Breast epithelium (tissue), 4 donors: ENCODE measurements around the gene PPP1R15B. TPM values are rescaled to one million over a fixed set of nuclear protein-coding genes. Genes with fewer than 3 reads are reported as not detected.

Experiments
- DNase-seq, 2 donors: peaks; one replicate each; pipeline ENCODE4 v3.0.0-alpha.2; 2019; ENCODE audit warnings: low spot score in 2 of 2
- H3K27ac ChIP-seq, 2 donors: fragments of 200-600 bp; sonication (generic) in 1 of 2; one replicate each; pipeline ENCODE4 v1.5.1; 2016 to 2019; ENCODE audit warnings: mild to moderate bottlenecking in 1 of 2
- H3K27me3 ChIP-seq, 2 donors: fragments of 200-600 bp; sonication (generic) in 1 of 2; one replicate each; pipeline versions ENCODE4 v1.5.1 to v1.6.0; 2017 to 2019; ENCODE audit warnings: control low read depth in 1 of 2, mild to moderate bottlenecking in 1 of 2
- H3K36me3 ChIP-seq: fragments of 200-600 bp; one replicate; pipeline ENCODE4 v1.5.1; 2019
- H3K4me1 ChIP-seq, 2 donors: fragments of 200-600 bp; sonication (generic); one replicate each; pipeline ENCODE4 v1.5.1; 2016 to 2019; ENCODE audit warnings: control low read depth in 1 of 2
- H3K4me3 ChIP-seq, 3 donors: fragments of 200-600 bp; sonication (generic); 1 replicate in 2 of 3; 2 replicates in 1 of 3; pipeline ENCODE4 v1.5.1; 2016 to 2019; ENCODE audit warnings: mild to moderate bottlenecking in 3 of 3, moderate library complexity in 2 of 3
- H3K9me3 ChIP-seq, 2 donors: fragments of 200-600 bp; sonication (generic) in 1 of 2; one replicate each; pipeline ENCODE4 v1.5.1; 2016 to 2019; ENCODE audit warnings: control low read depth in 1 of 2
- CTCF ChIP-seq, 3 donors: fragments of 450-650 bp; IDR thresholded peaks; one replicate each; pipeline ENCODE4 v1.5.1; 2016 to 2017; ENCODE audit warnings: antibody characterized with exemption in 3 of 3, mild to moderate bottlenecking in 3 of 3, moderate library complexity in 3 of 3
- POLR2A ChIP-seq: fragments of 450-650 bp; IDR thresholded peaks from one replicate; pipeline ENCODE4 v1.6.1; 2016; ENCODE audit warnings: antibody characterized with exemption, mild to moderate bottlenecking, moderate library complexity
- POLR2AphosphoS5 ChIP-seq, 3 donors: sonication (generic); formaldehyde crosslinking; IDR thresholded peaks; one replicate each; pipeline ENCODE4 v1.6.1; 2017; ENCODE audit warnings: antibody characterized with exemption in 3 of 3
- intact Hi-C: fragments of 100-400 bp; cut with DNase I; formaldehyde crosslinking; loops from one replicate; pipeline ENCODE4 v1.15.1; 2023; ENCODE audit warnings: low total_unique reads
- total RNA-seq, 3 donors: library from RNA; depleted of rRNA; stranded (reverse); fragments of >200 nt; gene quantifications; one replicate each; pipeline ENCODE4 v1.1.0, GENCODE V29; 2016

Gene PPP1R15B
- total RNA-seq, 3 donors from 2014 or later, result 47.5 to 91.6 (median 53.3) TPM

DNA sequence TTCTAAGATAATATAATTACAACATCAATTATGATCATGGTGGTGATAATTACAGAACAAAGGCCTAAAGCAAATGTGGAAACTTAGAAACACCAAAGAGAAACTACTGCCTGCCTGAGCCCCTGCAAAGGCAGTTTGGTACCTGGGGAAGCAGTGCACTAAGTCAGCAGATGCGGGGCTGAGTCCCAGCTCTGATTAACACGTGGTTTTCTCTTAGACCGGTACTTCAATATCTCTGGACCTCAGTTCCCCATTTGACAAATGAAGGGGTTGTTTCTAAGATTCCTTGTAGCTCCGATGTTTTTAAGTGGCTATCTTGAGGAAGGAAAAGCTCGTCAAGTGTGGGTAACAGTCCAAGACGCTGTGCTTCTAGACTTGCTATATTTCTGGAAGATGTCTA, 35.2 kb downstream of the PPP1R15B start:
- no peaks in the 10 kb centered on the region for H3K9me3 ChIP-seq
- peaks cover 0 to 8% of the 10 kb centered on the region in 2 donors for H3K4me1 ChIP-seq
- H3K4me3 ChIP-seq, result no peak overlapping the region
- intact Hi-C loops, result no loop called here
- no peak for DNase-seq
- no peak for TF ChIP-seq POLR2AphosphoS5 (IDR thresholded peaks at IDR 0.05)
- no peak for TF ChIP-seq CTCF (IDR thresholded peaks at IDR 0.05)
- TF ChIP-seq POLR2A, result no peak
- H3K36me3 ChIP-seq, result no peaks in the 10 kb centered on the region
- H3K27me3 ChIP-seq, result no peaks in the 10 kb centered on the region
- H3K27ac ChIP-seq, result no peak overlapping the region

DNA sequence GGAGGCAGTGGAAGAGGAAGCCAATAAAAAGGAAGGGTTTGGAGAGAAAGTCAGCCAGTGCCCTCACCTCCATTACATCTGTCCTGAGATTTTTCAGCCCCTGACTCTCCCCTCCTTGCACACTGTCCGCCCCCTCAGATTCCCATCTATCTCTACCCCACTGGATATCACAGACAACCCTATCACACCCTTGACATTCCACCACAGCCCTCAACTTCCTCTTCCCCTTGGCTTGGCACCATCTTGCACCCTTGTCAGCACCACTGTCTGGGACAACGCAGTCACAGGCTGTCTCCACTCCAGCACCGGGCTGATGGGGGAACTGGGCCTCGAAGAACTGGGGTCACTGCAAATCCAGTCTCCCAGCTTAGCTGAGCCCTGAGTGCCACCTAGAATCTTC, 37.7 kb downstream of the PPP1R15B start:
- no peaks in the 10 kb centered on the region for H3K9me3 ChIP-seq
- H3K4me1 ChIP-seq, result peaks cover 0 to 8% of the 10 kb centered on the region in 2 donors
- no peaks in the 10 kb centered on the region for H3K36me3 ChIP-seq
- DNase-seq, result no peak
- H3K27me3 ChIP-seq, result no peaks in the 10 kb centered on the region
- no peak overlapping the region for H3K4me3 ChIP-seq
- intact Hi-C loops, result no loop called here
- no peak overlapping the region for H3K27ac ChIP-seq
- TF ChIP-seq CTCF (IDR thresholded peaks at IDR 0.05) (no peak), POLR2A (no peak), POLR2AphosphoS5 (IDR thresholded peaks at IDR 0.05) (no peak)

- no peaks in the 10 kb centered on the region for H3K27me3 ChIP-seq
- intact Hi-C loops, result no loop called here
- no peak for TF ChIP-seq POLR2AphosphoS5 (IDR thresholded peaks at IDR 0.05)
- TF ChIP-seq CTCF (IDR thresholded peaks at IDR 0.05), result no peak
- TF ChIP-seq POLR2A, result no peak
- DNase-seq, result no peak
- H3K9me3 ChIP-seq, result no peaks in the 10 kb centered on the region
- no peaks in the 10 kb centered on the region for H3K4me1 ChIP-seq
- no peak overlapping the region for H3K27ac ChIP-seq
- no peaks in the 10 kb centered on the region for H3K36me3 ChIP-seq
- H3K4me3 ChIP-seq, result no peak overlapping the region
These were observed 41.4 kb downstream of the PPP1R15B start for GRCh38 chr1:204370176-204370575.

GRCh38 chr1:204368996-204369726, 42.5 kb downstream of the PPP1R15B start:
- DNase-seq, result no peak
- Histone ChIP-seq H3K36me3 (no peaks in the 10 kb centered on the region), H3K27ac (no peak overlapping the region), H3K27me3 (no peaks in the 10 kb centered on the region), H3K9me3 (no peaks in the 10 kb centered on the region), H3K4me1 (no peaks in the 10 kb centered on the region), H3K4me3 (no peak overlapping the region)
- intact Hi-C loops, result loop anchor here (10.0 kb wide), 2 partner anchors 204 to 504 kb away; partner anchors contain the start of genes REN and SNRPE
- no peak for TF ChIP-seq CTCF (IDR thresholded peaks at IDR 0.05)

GRCh38 chr1:204367956-204368355, 43.7 kb downstream of the PPP1R15B start:
- H3K4me3 ChIP-seq, result no peak overlapping the region
- intact Hi-C loops, result loop anchor here (10.0 kb wide), 2 partner anchors 203 to 503 kb away; partner anchors contain the start of genes REN and SNRPE

More at GRCh38 chr1:204367956-204368355, 43.7 kb downstream of the PPP1R15B start:
- Histone ChIP-seq H3K27me3 (no peaks in the 10 kb centered on the region), H3K36me3 (no peaks in the 10 kb centered on the region), H3K27ac (no peak overlapping the region), H3K4me1 (peaks cover 0 to 5% of the 10 kb centered on the region in 2 donors), H3K9me3 (no peaks in the 10 kb centered on the region)
- no peak for TF ChIP-seq CTCF (IDR thresholded peaks at IDR 0.05)
- no peak for TF ChIP-seq POLR2A
- no peak for TF ChIP-seq POLR2AphosphoS5 (IDR thresholded peaks at IDR 0.05)
- no peak for DNase-seq
